ENCODE results near the gene CTSS.
"Not testable (repeated sequence)": the region's sequence is repeated elsewhere in the genome, so short reads cannot be mapped to it uniquely, and the experiment has no call there.

CTSS gene

DNA sequence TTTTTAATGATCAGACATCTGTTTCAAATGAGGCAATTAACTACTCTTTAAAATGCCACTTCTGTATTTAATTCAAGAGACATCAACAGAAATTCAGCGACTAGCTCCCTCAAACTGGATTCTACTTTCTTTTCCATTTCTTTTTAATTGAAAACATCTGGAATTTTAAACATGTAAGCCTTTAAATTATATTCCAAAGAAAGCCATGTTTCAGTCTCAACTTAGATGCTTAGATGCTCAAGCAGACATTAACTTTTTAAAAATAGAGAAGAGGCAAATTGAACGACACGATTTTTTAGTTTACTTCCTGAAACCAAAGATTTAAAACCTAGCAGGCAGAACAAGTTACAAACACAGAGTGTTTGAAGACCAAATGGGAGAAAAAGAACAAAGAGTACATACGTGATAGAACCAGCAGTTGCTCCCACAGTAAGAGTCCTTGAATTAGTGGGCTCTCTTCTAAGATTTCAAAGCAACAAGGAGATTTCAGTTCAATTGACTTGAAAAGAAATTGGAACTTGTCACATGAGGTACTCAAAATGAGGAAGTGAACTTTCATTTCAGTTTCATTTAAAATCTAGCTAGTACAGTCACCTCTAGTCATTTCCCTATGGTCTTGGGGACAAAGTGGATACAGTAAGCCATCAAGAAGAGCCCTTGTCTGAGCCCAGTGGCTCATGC, at the start of gene CTSS:
Gene CTSS, minus strand, starts transcription at position 483 of the 681 bp plus-strand sequence. CDS start 1,015 bp downstream, outside the sequence.
- peaks cover 41% of the 10 kb centered on the region for H3K4me1 Mint-ChIP-seq
- DNase-seq: no peak
- no peaks in the 10 kb centered on the region for H3K9me3 Mint-ChIP-seq
- no peaks in the 10 kb centered on the region for H3K27me3 Mint-ChIP-seq
- H3K27ac Mint-ChIP-seq: peak within 1 kb of the TSS; percentile 92
- peaks cover 27% of the 10 kb centered on the region for H3K36me3 Mint-ChIP-seq
- CTCF ChIA-PET: interaction anchor here (0.6 to 1.7 kb wide), 2 partner anchors 43 to 197 kb away, joined by 3 read pairs; no protein-coding TSS in a partner anchor
- H3K4me3 Mint-ChIP-seq: peak within 1 kb of the TSS; percentile 91

DNA sequence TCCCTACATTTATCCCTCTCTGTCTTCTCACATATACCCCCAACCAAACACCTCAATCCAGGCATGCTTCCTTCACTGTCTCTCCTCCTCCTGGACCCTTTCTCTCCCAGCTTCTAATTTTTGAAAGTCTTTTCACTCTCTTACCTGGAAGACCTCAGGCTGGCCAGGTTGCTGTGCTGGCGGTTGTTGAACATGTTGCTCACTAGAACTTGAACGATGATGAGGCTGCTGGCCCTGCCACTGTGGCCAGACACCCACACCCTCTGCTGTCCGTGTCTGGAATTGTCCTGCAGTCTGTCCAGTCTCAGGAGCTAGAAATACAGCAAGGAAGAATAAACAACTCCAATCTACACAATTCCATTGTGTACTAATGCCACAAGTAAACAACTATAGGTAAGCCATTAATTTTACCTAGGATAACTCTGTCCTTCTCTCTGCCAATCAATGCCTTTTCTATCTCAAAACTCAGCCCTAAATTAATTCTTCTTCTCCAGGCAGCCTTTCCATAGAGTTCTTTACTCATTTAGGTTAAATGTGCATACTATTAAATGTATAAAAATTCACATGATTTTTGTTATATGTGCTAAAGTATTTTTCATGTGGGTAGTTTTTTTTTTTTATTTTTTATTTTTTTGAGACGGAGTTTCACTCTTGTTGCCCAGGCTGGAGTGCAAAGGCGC, 47.6 kb upstream of the CTSS start:
- Mint-ChIP-seq H3K4me3 (no peak overlapping the region), H3K36me3 (peaks cover 29% of the 10 kb centered on the region), H3K27ac (no peak overlapping the region), H3K4me1 (peaks cover 2% of the 10 kb centered on the region), H3K9me3 (no peaks in the 10 kb centered on the region), H3K27me3 (no peaks in the 10 kb centered on the region)
- DNase-seq: peak; percentile 38
- CTCF ChIA-PET: interaction anchor here (0.6 to 1.3 kb wide), 4 partner anchors 25 to 253 kb away, joined by 3 to 5 read pairs (median 3); no protein-coding TSS in a partner anchor

DNA sequence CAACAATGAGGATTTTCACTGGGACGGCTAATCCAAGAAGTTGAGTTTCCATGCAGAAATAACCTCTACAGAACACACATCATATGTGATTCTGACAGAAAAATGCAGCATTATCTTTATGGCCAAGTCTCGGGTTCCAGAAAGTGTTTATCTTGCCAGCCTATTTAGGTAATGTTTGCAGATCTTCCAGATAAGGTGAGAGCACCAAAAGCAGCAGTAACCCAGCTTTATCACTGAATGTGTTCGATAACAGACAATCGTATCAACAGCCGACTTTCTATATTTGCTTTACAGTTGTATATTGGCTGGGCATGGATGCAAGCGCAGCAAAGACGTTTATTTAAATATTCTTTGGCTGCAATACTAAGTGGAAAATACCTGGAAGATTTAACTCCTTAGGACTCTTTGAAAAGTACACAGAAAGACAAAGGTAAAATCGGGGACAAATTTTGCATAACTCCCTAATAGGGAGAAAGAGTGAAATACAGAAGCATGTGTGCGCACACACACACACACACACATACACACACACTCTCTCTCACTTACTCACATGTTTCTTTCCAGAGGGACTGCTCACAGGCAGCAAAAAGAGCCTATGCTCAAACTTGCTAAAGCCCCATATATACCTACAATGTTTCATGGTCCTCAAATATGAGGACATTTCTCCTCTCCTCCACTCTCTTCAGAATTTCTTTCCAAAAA, 45.5 kb upstream of the CTSS start:
- Mint-ChIP-seq H3K4me1 (peaks cover 21% of the 10 kb centered on the region), H3K9me3 (no peaks in the 10 kb centered on the region), H3K27me3 (no peaks in the 10 kb centered on the region), H3K36me3 (peaks cover 14% of the 10 kb centered on the region), H3K4me3 (no peak overlapping the region), H3K27ac (no peak overlapping the region)
- CTCF ChIA-PET: no interaction called here
- DNase-seq: no peak

DNA sequence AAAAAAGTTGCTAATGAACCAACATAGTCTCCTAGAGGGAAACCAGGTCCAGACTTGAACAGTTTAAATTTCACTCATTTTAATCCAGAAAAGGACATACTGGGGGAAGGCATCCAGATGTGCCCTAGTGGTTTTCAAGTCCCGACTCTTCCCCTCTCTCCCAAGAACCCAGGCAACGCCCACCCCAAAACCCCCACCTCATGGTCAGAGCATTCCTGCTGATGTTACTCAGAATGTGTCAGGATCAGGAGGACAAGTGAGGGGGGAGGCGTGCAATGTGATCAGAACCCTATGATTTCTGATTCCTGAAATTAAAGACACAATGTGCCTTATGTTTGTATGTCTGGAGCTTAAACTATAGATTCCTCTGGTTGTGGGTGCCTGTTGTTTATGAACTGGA, 44.1 kb upstream of the CTSS start:
- no peaks in the 10 kb centered on the region for H3K27me3 Mint-ChIP-seq
- H3K4me1 Mint-ChIP-seq: peaks cover 21% of the 10 kb centered on the region
- H3K9me3 Mint-ChIP-seq: no peaks in the 10 kb centered on the region
- CTCF ChIA-PET: no interaction called here
- peaks cover 10% of the 10 kb centered on the region for H3K36me3 Mint-ChIP-seq
- H3K27ac Mint-ChIP-seq: no peak overlapping the region
- DNase-seq: no peak
- H3K4me3 Mint-ChIP-seq: no peak overlapping the region

DNA sequence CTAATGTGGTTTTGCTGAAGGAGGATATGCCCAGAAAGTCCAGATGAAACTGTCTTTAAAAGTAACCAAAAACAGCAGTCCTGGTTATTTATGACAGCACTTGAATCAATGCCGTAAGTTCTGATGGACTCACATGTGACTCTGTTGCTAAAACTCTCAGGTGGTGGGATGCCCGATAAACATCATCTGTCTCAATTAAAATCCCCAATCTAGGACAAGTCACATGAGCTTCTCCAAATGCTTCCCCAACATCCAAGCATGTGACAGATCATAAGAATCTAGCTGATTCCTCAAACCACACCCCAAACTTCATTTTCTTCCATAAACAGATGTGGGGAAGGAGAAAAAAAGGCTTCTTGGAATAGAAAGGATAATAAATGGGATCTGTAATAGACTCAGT, 43.3 kb upstream of the CTSS start:
- peaks cover 21% of the 10 kb centered on the region for H3K4me1 Mint-ChIP-seq
- no peaks in the 10 kb centered on the region for H3K9me3 Mint-ChIP-seq
- H3K27me3 Mint-ChIP-seq: no peaks in the 10 kb centered on the region
- no peak for DNase-seq
- H3K4me3 Mint-ChIP-seq: no peak overlapping the region
- H3K36me3 Mint-ChIP-seq: peaks cover 5% of the 10 kb centered on the region
- H3K27ac Mint-ChIP-seq: no peak overlapping the region
- CTCF ChIA-PET: interaction anchor here (0.7 kb wide), 2 partner anchors 43 to 248 kb away, joined by 3 read pairs; no protein-coding TSS in a partner anchor

DNA sequence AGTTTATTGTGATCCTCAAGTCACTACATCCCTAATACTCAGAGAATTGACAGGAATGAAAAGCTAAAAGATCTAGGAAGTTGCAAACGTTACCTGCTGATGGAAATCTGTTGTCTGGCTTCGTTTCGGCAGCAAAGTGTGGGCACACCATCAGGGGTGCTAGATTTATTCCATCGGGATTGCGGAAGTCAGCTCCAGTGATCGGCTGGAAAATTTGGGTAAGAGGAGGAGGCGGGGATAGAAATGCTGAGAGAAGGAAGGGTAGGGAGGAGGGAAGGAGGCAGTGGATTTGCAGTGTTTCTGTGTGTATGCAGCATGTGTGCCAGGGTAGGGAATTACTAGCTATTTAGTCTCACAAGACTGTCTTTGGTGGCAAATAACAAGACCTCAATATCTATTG, 42.5 kb upstream of the CTSS start, which contains the start of gene CTSK:
Gene CTSK, minus strand, starts transcription at position 140 of the 400 bp plus-strand sequence. CDS start 1,455 bp downstream, outside the sequence.
- CTCF ChIA-PET: interaction anchor here (0.8 kb wide), 1 partner anchor 247 kb away, joined by 5 read pairs; no protein-coding TSS in a partner anchor
- Mint-ChIP-seq H3K4me1 (peaks cover 21% of the 10 kb centered on the region), H3K36me3 (peaks cover 7% of the 10 kb centered on the region), H3K27ac (no peak within 1 kb of the TSS), H3K9me3 (no peaks in the 10 kb centered on the region), H3K4me3 (peak within 1 kb of the TSS; percentile 3), H3K27me3 (no peaks in the 10 kb centered on the region)
- no peak for DNase-seq

DNA sequence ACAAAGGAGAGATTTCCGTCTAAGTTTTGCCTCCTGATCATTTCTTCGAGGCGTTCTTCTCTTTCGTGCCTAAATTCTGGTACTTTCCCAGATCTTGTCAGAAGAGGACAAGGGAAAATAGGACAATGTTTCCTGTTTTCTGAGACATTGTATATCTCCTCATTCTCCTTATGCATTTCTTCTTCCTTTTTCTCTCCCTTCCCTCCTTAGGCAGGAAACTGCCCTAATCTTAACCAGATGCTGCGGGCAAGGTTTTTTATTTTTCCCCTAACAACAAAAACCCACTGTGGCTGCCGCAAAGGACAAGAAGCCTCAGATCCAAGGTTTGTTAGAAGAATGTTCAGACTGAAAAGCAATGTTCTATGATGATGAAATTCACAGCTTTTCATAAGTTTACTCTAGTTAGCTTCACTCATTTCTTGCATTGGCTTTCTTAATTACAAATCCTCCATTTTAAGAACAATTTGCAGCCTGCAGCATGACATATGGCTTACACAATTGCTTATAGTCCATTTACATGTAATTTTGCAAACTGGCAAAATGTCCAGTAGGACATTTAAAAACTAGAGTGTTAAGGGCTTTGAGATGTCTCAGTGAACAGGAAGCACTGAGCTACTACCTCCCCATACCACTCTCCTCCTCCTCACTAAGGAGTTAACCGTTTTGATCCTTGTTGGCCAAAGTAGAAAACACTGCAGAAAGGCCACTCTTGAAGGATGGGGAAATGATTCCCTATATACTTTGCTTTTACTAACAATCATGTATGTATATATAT, 41.9 kb upstream of the CTSS start:
- Mint-ChIP-seq H3K36me3 (peaks cover 8% of the 10 kb centered on the region), H3K4me3 (peak overlapping the region; percentile 3), H3K27me3 (no peaks in the 10 kb centered on the region), H3K9me3 (no peaks in the 10 kb centered on the region), H3K4me1 (peaks cover 21% of the 10 kb centered on the region), H3K27ac (no peak overlapping the region)
- CTCF ChIA-PET: interaction anchor here (0.6 to 0.8 kb wide), 3 partner anchors 67 to 263 kb away, joined by 3 to 5 read pairs (median 3); no protein-coding TSS in a partner anchor
- no peak for DNase-seq

DNA sequence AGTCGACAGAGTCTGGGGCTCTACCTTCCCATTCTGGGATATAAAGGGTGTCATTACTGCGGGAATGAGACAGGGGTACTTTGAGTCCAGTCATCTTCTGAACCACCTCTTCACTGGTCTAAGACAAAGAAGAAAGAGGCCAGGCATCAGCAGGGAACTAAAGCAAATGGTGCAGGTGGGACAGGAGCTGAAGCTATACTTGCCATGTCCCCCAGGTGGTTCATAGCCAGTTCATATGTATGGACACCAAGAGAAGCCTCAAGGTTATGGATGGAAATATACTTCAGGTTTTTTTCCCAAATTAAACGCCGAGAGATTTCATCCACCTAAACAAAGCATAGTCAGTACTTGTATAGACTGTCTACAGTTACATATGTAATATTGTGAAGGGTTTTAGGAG, 40.3 kb upstream of the CTSS start:
- peaks cover 21% of the 10 kb centered on the region for H3K4me1 Mint-ChIP-seq
- CTCF ChIA-PET: interaction anchor here (0.8 kb wide), 1 partner anchor 116 kb away, joined by 3 read pairs; no protein-coding TSS in a partner anchor

DNA sequence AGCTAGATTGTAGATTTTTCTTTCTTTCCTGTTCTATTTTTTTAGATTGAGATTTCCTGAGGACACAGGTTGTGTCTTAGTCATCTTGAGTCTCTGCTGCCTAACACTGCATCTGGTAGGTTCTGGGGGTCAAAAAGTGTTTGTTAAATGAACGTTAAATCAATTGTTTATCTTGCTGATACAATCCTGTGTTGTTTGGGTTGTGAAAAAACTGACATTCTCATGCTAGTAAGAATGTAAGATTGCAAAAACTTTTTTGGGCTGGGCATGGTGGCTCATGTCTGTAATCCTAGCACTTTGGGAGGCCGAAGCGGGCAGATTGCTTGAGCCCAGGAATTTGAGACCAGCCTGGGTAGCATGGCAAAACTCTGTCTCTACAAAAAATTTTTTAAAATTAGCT, 39.1 kb upstream of the CTSS start:
- no peak for DNase-seq
- no peak overlapping the region for H3K27ac Mint-ChIP-seq
- peaks cover 21% of the 10 kb centered on the region for H3K4me1 Mint-ChIP-seq
- CTCF ChIA-PET: no interaction called here
- H3K27me3 Mint-ChIP-seq: no peaks in the 10 kb centered on the region
- H3K36me3 Mint-ChIP-seq: peaks cover 9% of the 10 kb centered on the region
- no peak overlapping the region for H3K4me3 Mint-ChIP-seq
- H3K9me3 Mint-ChIP-seq: no peaks in the 10 kb centered on the region

More for the DNA sequence above, 40.3 kb upstream of the CTSS start:
- no peak for DNase-seq
- Mint-ChIP-seq H3K4me3 (no peak overlapping the region), H3K9me3 (no peaks in the 10 kb centered on the region), H3K36me3 (peaks cover 8% of the 10 kb centered on the region), H3K27ac (no peak overlapping the region), H3K27me3 (no peaks in the 10 kb centered on the region)

DNA sequence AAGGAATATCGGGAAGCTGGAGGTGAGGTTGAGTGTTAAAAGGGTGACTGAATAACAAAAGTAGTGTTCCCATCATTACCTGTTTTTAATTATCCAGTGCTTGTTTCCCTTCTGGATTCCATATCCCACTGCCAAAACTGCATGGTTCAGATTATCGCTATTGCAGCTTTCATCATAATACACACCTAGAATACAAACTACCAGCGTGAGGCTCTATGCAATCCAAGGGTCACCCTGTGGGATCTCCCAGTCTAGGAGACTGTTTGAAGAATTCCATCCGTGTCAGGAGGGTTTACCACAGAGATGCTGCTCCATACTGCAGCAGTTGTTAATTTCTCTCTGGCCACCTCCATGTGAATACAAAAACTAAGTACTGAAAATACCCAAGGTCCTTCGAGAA, 33.5 kb upstream of the CTSS start:
- DNase-seq: no peak
- no peaks in the 10 kb centered on the region for H3K9me3 Mint-ChIP-seq
- no peaks in the 10 kb centered on the region for H3K27me3 Mint-ChIP-seq
- no peaks in the 10 kb centered on the region for H3K4me1 Mint-ChIP-seq
- H3K27ac Mint-ChIP-seq: no peak overlapping the region
- CTCF ChIA-PET: no interaction called here
- H3K4me3 Mint-ChIP-seq: no peak overlapping the region
- peaks cover 20% of the 10 kb centered on the region for H3K36me3 Mint-ChIP-seq

DNA sequence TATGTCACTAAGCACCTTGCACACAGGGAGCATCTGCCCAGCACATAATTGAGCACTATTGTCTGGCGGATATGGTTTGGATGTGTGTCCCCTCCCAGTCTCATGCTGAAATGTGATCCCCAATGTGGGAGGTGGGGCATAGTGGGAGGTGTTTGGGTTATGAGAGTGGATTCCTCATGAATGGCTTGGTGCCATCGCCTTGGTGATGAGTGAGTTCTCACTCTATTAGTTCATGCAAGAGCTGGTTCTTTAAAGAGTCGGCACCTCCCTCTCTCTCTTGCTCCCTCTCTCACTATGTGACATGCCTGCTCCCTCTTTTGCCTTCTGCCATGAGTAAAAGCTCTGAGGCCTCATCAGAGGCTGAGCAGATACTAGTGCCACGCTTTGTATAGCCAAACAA, 32.9 kb upstream of the CTSS start:
- no peaks in the 10 kb centered on the region for H3K9me3 Mint-ChIP-seq
- DNase-seq: no peak
- H3K27ac Mint-ChIP-seq: no peak overlapping the region
- no peak overlapping the region for H3K4me3 Mint-ChIP-seq
- H3K27me3 Mint-ChIP-seq: no peaks in the 10 kb centered on the region
- CTCF ChIA-PET: no interaction called here
- peaks cover 20% of the 10 kb centered on the region for H3K36me3 Mint-ChIP-seq
- no peaks in the 10 kb centered on the region for H3K4me1 Mint-ChIP-seq

DNA sequence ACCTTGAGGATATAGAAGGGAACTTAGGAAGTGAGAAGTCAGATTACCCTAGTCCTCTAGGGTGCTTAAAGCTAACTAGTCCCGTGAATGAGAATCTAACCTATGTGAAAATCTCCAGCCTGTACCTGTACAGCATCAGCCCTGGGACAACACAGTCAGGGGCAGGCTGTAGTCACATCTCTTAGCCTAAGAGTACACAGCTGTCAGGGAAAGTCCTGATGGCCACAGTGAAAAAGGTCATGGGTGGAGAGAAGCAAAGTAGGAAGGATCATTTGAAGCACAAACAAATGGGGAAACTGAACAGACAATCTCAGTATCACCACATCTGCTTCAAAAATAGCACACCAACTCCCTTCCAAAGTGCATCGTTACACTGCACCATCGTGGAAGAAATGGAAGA, 30.8 kb upstream of the CTSS start:
- Mint-ChIP-seq H3K27me3 (no peaks in the 10 kb centered on the region), H3K4me1 (no peaks in the 10 kb centered on the region), H3K4me3 (no peak overlapping the region), H3K36me3 (peaks cover 16% of the 10 kb centered on the region), H3K27ac (no peak overlapping the region), H3K9me3 (no peaks in the 10 kb centered on the region)
- no peak for DNase-seq
- CTCF ChIA-PET: no interaction called here

DNA sequence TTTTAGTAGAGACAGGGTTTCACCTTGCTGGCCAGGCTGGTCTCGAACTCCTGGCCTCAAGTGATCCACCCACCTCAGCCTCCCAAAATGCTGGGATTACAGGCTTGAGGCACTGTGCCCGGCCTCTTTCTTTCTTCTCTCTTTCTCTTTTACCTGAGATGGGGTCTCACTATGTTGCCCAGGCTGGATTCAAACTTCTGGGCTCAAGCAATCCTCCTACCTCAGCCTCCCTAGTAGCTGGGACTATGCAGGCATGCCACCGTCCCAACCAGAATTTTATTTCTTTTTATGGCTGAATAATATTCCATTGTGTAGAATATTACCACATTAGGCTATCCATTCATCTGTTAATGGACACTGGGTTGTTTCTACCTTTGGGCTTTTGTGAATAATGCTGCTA, 28.2 kb upstream of the CTSS start:
- H3K27me3 Mint-ChIP-seq, H3K27ac Mint-ChIP-seq, DNase-seq, H3K9me3 Mint-ChIP-seq, CTCF ChIA-PET, H3K4me3 Mint-ChIP-seq, H3K4me1 Mint-ChIP-seq: not testable (repeated sequence)
- peaks cover 11% of the 10 kb centered on the region for H3K36me3 Mint-ChIP-seq

DNA sequence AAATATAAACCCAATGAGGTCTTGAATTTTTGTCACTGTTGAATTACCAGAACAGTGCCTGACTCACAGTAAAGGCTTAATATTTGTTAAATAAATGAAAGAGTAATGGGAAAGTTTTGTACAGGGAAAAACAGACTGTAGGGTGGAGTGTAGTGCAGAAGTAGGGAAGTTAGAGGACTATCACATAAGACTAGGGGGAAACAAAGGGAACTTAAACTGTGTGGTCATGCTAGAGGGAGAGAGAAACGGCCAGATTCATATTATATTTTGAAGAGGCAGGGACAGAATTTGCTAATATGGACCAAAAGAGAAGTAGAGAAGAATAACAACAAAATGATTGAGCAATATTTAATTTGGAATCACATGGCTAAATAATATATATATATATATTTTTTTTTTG, 27.6 kb upstream of the CTSS start:
- Mint-ChIP-seq H3K27me3 (no peaks in the 10 kb centered on the region), H3K27ac (no peak overlapping the region), H3K36me3 (peaks cover 9% of the 10 kb centered on the region), H3K4me1 (no peaks in the 10 kb centered on the region), H3K9me3 (no peaks in the 10 kb centered on the region), H3K4me3 (no peak overlapping the region)
- CTCF ChIA-PET: no interaction called here
- no peak for DNase-seq
